K562 (cell line): ENCODE results near the gene BCAP31. TPM values are rescaled to one million over a fixed set of nuclear protein-coding genes. Genes with fewer than 3 reads are reported as not detected.
A peak's percentile ranks its signal among the peaks of the same experiment; 100 is the strongest.

Experiments
- ATAC-seq: fragments of 200-7000 bp; cut with Tn5 transposase; 3 replicates; pipeline ENCODE4 v1.9.1; 2020; ENCODE audit warnings: moderate library complexity
- BruUV-seq: library from RNA; stranded (reverse); fragments of 400-500 nt; replicated peaks from 2 replicates; lab custom pipeline; 2021; lab: Mats Ljungman, UMichigan
- CTCF ChIA-PET: fragments of 300-600 bp; formaldehyde crosslinking; extraction: SDS; loops from one replicate; lab custom pipeline; 2021; ENCODE audit warnings: low intra/inter-chr PET ratio; lab: Yijun Ruan, JAX
- POLR2A ChIA-PET: fragments of 300-600, 350-650 bp; sonication (Branson Sonifier 250); formaldehyde crosslinking; extraction: SDS; loops from one replicate; lab custom pipeline; 2021; ENCODE audit warnings: antibody characterized with exemption, inconsistent platforms; lab: Yijun Ruan, JAX
- DNase-seq, 4 experiments: peaks; one replicate each; pipeline versions ENCODE4 v3.0.0 to v3.0.0-alpha.2; 2011 to 2018; ENCODE audit warnings: low spot score in 3 of 4, mixed read lengths in 3 of 4; ENCODE audit errors: extremely low read depth in 1 of 4
- FAIRE-seq: peaks from 2 replicates; lab custom pipeline; 2011; peaks lifted over from hg19 to GRCh38; lab: Jason Lieb, UNC
- H2AFZ ChIP-seq: 2 replicates; pipeline ENCODE4 v1.6.0; 2011; ENCODE audit warnings: low read depth, low read length, control low read depth, inconsistent platforms
- H3K27ac ChIP-seq: fragments of 200-600 bp; 3 replicates; pipeline ENCODE4 v1.8.0; 2011; ENCODE audit warnings: low read depth, mild to moderate bottlenecking, control low read depth, inconsistent platforms, low read length, moderate library complexity, mixed read lengths; ENCODE audit errors: extremely low read depth
- H3K27me3 ChIP-seq, 2 experiments: fragments of 300-600 bp in 1 of 2; 2 replicates in 1 of 2; 3 replicates in 1 of 2; pipeline versions ENCODE4 v1.6.0 to v1.8.0; 2011; ENCODE audit warnings: inconsistent platforms in 2 of 2, low read length in 2 of 2, mild to moderate bottlenecking in 1 of 2, mixed read lengths in 1 of 2, moderate library complexity in 1 of 2; ENCODE audit not compliant: control insufficient read depth in 2 of 2, insufficient read depth in 2 of 2
- H3K36me3 ChIP-seq: fragments of 300-600 bp; 3 replicates; pipeline ENCODE4 v1.8.0; 2011; ENCODE audit warnings: mild to moderate bottlenecking, low read length, inconsistent platforms; ENCODE audit not compliant: control insufficient read depth, insufficient read depth
- H3K4me1 ChIP-seq, 2 experiments: fragments of 200-600 bp in 1 of 2; replicated peaks in 1 of 2; 2 replicates in 1 of 2; 3 replicates in 1 of 2; pipeline versions ENCODE4 v1.5.1 to v1.8.0; 2011; ENCODE audit warnings: inconsistent platforms in 2 of 2, low read length in 2 of 2, mild to moderate bottlenecking in 1 of 2, mixed read lengths in 1 of 2, moderate library complexity in 1 of 2; ENCODE audit not compliant: control insufficient read depth in 2 of 2, insufficient read depth in 2 of 2
- H3K4me2 ChIP-seq: 2 replicates; pipeline ENCODE4 v1.6.1; 2011; ENCODE audit warnings: low read length, control low read depth, inconsistent platforms, mixed read lengths; ENCODE audit not compliant: insufficient read depth
- H3K4me3 ChIP-seq: fragments of 200-600 bp; sonication (generic), shearing (Covaris generic); 2 replicates; pipeline ENCODE4 v1.5.1; 2016; ENCODE audit warnings: control low read depth, inconsistent platforms
- H3K79me2 ChIP-seq: fragments of 200-600 bp; 3 replicates; pipeline ENCODE4 v1.8.0; 2011; ENCODE audit warnings: low read length, inconsistent platforms; ENCODE audit not compliant: control insufficient read depth, insufficient read depth
- H3K9ac ChIP-seq, 2 experiments: 2 replicates each; pipeline versions ENCODE4 v1.6.0 to v1.6.1; 2011; ENCODE audit warnings: low read depth in 2 of 2, low read length in 2 of 2, control low read depth in 1 of 2, inconsistent platforms in 1 of 2, mild to moderate bottlenecking in 1 of 2, mixed read lengths in 1 of 2; ENCODE audit not compliant: insufficient read depth in 1 of 2
- H3K9me1 ChIP-seq: one replicate; pipeline ENCODE4 v1.6.0; 2011; ENCODE audit warnings: inconsistent platforms, mild to moderate bottlenecking, low read length, moderate library complexity; ENCODE audit not compliant: control insufficient read depth, insufficient read depth
- H3K9me3 ChIP-seq: replicated peaks from 2 replicates; pipeline ENCODE4 v1.5.1; 2011; ENCODE audit warnings: low read depth, low read length, inconsistent platforms; ENCODE audit not compliant: control insufficient read depth, insufficient read depth
- H4K20me1 ChIP-seq: replicated peaks from 2 replicates; pipeline ENCODE4 v1.6.1; 2011; ENCODE audit warnings: low read length, inconsistent platforms, mixed read lengths; ENCODE audit not compliant: control insufficient read depth, insufficient read depth
- BHLHE40 ChIP-seq: IDR thresholded peaks from 2 replicates; pipeline ENCODE4 v1.6.1; 2011; ENCODE audit warnings: low read length, improper control_type of control experiment
- DPF2 ChIP-seq: fragments of 450-650 bp; IDR thresholded peaks from 2 replicates; pipeline ENCODE4 v1.6.1; 2016
- ELF4 ChIP-seq: fragments of 450-650 bp; formaldehyde crosslinking; IDR thresholded peaks from 2 replicates; pipeline ENCODE4 v1.4.0; 2022; ENCODE audit warnings: missing genetic modification characterization
- HNRNPL ChIP-seq: fragments of 200-400 bp; formaldehyde crosslinking; IDR thresholded peaks from 2 replicates; pipeline ENCODE4 v1.6.1; 2017; ENCODE audit warnings: low read depth, mild to moderate bottlenecking, low read length
- MYC ChIP-seq, 2 experiments: fragments of 250-450 bp in 1 of 2; sonication (Bioruptor Pico) in 1 of 2; IDR thresholded peaks; 2 replicates each; pipeline versions ENCODE4 v1.5.1 to v1.6.1; 2012 to 2021; ENCODE audit warnings: low read depth in 2 of 2, borderline replicate concordance in 1 of 2, improper control_type of control experiment in 1 of 2, low read length in 1 of 2, mild to moderate bottlenecking in 1 of 2, moderate library complexity in 1 of 2
- NCOR1 ChIP-seq: fragments of 450-650 bp; IDR thresholded peaks from 2 replicates; pipeline ENCODE4 v1.6.1; 2016; ENCODE audit warnings: mild to moderate bottlenecking, moderate library complexity
- PYGO2 ChIP-seq: fragments of 450-650 bp; IDR thresholded peaks from 2 replicates; pipeline ENCODE4 v1.6.1; 2016; ENCODE audit warnings: mild to moderate bottlenecking, missing genetic modification characterization, moderate library complexity, missing compliant biosample characterization
- RBBP5 ChIP-seq: fragments of 200-600 bp; sonication (generic); IDR thresholded peaks from 2 replicates; pipeline ENCODE4 v1.6.1; 2012; ENCODE audit warnings: borderline replicate concordance, mild to moderate bottlenecking, low read length, control low read depth, inconsistent platforms; ENCODE audit not compliant: insufficient read depth, poor library complexity, severe bottlenecking
- RUNX1 ChIP-seq: sonication (generic); IDR thresholded peaks from 2 replicates; pipeline ENCODE4 v1.6.1; 2016; ENCODE audit warnings: antibody characterized with exemption, low read depth
- TEAD1 ChIP-seq, 2 experiments: fragments of 450-650 bp in 1 of 2; sonication (generic) in 1 of 2; formaldehyde crosslinking; IDR thresholded peaks; 2 replicates each; pipeline versions ENCODE4 v1.4.0 to v1.8.0; 2020 to 2022; ENCODE audit warnings: mild to moderate bottlenecking in 2 of 2, missing genetic modification reagents in 1 of 2
- TFAP4 ChIP-seq: sonication (generic); formaldehyde crosslinking; IDR thresholded peaks from 2 replicates; pipeline ENCODE4 v1.8.0; 2022; ENCODE audit warnings: missing genetic modification reagents, mild to moderate bottlenecking, moderate library complexity, borderline replicate concordance
- ZBTB7A ChIP-seq: IDR thresholded peaks from 2 replicates; pipeline ENCODE4 v1.6.1; 2011; ENCODE audit warnings: low read depth, mild to moderate bottlenecking, low read length, moderate library complexity, borderline replicate concordance; ENCODE audit not compliant: control insufficient read depth
- ZNF445 ChIP-seq: fragments of 250-450 bp; sonication (Bioruptor Pico); IDR thresholded peaks from 2 replicates; pipeline ENCODE4 v1.4.0; 2020; ENCODE audit warnings: low read depth, mild to moderate bottlenecking, moderate library complexity
- WGBS: fragments of 100-300 bp; shearing (Covaris generic); methylation state at CpG from one replicate; pipeline ENCODE4 v1.1.6; 2016; ENCODE audit warnings: low coverage, mixed read lengths; ENCODE audit not compliant: insufficient coverage; ENCODE audit errors: missing lambda C conversion rate; 5-methylcytosine and 5-hydroxymethylcytosine counted together
- in situ Hi-C: fragments of 300-500 bp; cut with MboI; formaldehyde crosslinking; loops from 4 replicates; pipeline ENCODE4 v1.15.0; 2018; ENCODE audit warnings: inconsistent platforms, mixed read lengths
- intact Hi-C: fragments of 100-400 bp; cut with micrococcal nuclease; formaldehyde crosslinking; loops from 2 replicates; pipeline ENCODE4 v1.14.2; 2022
- polyA plus RNA-seq, 8 experiments: library from polyadenylated mRNA; depleted of rRNA in 4 of 8; stranded (reverse) in 5 of 8; unstranded in 3 of 8; fragments of >200 nt; fragmentation: Nextera tagmentation in 2 of 8; fragmentation: Illumina TruSeq in 1 of 8; extraction: Ambion mirVana in 2 of 8; extraction: Trizol in 1 of 8; gene quantifications; 2 replicates each; pipeline versions ENCODE4 v1.2.1 to v1.2.3, GENCODE V29; 2011 to 2014; ENCODE audit warnings: inconsistent platforms in 1 of 8, missing spikeins in 1 of 8
- total RNA-seq, 7 experiments: library from RNA; depleted of rRNA in 6 of 7; stranded (reverse); fragments of >200 nt in 6 of 7; fragmentation: Illumina TruSeq in 2 of 7; extraction: Trizol in 2 of 7; gene quantifications; 2 replicates each; pipeline versions ENCODE4 v1.2.1 to v1.2.3, GENCODE V29; 2011 to 2021; ENCODE audit warnings: low replicate concordance in 1 of 7
- TF ChIP-seq, protein P1 (sequence below), 2 experiments: fragments of 200-800 bp in 1 of 2; sonication (Bioruptor generic) in 1 of 2; sonication (generic) in 1 of 2; formaldehyde crosslinking in 1 of 2; IDR thresholded peaks in 1 of 2; conservative IDR thresholded peaks in 1 of 2; 2 replicates each; pipeline versions ENCODE4 v1.5.0 to v1.6.1; 2016 to 2020; ENCODE audit warnings: missing compliant biosample characterization in 1 of 2, missing genetic modification characterization in 1 of 2, missing genetic modification reagents in 1 of 2
- TF ChIP-seq, protein P2 (sequence below), 2 experiments: IDR thresholded peaks; 2 replicates each; pipeline ENCODE4 v1.6.1; 2011; ENCODE audit warnings: borderline replicate concordance in 1 of 2, control low read depth in 1 of 2, low read depth in 1 of 2, low read length in 1 of 2, mild to moderate bottlenecking in 1 of 2, mixed read lengths in 1 of 2, moderate library complexity in 1 of 2; ENCODE audit not compliant: insufficient read depth in 1 of 2, insufficient read length in 1 of 2, poor library complexity in 1 of 2, severe bottlenecking in 1 of 2; ENCODE audit errors: extremely low read depth in 1 of 2

Gene BCAP31
- total and polyA plus RNA-seq, 9 of the 15 experiments (the other 6 are each of a cell fraction or from before 2014, with no cell fraction given), result 156 to 683 (median 188) TPM

GRCh38 chrX:153726286-153727122 lies 2.3 kb upstream of the BCAP31 start:
- peak; percentile 64 to 81 (median 70) for DNase-seq
- Histone ChIP-seq H3K27ac (peak overlapping the region; percentile 83), H3K9ac (peak overlapping the region; percentile 63 to 92; a peak in 3 of 4 replicates), H4K20me1 (peaks cover 10% of the 10 kb centered on the region), H3K4me1 (peaks cover 39 to 60% of the 10 kb centered on the region in 2 experiments), H3K9me3 (no peaks in the 10 kb centered on the region), H3K4me2 (peak overlapping the region; percentile 78), H3K79me2 (peaks cover 45% of the 10 kb centered on the region), H3K9me1 (no peaks in the 10 kb centered on the region), H3K36me3 (peaks cover 15% of the 10 kb centered on the region), H3K4me3 (peak overlapping the region; percentile 12; the same call in 1 of the 2 replicates), H3K27me3 (no peaks in the 10 kb centered on the region), H2AFZ (peak overlapping the region; percentile 59)
- intact Hi-C loops, result loop anchor here (1.0 kb wide), 1 partner anchor 17 kb away; no protein-coding TSS in a partner anchor
- FAIRE-seq, result peak; percentile 82
- POLR2A ChIA-PET, result interaction anchor here (0.6 to 1.1 kb wide), 8 partner anchors 10 to 243 kb away, joined by 3 to 5 read pairs (median 3); no protein-coding TSS in a partner anchor
- peak; percentile 52 for ATAC-seq
- WGBS, result 17% methylated on average over 23 of the region's 35 CpGs
- no TSS peak for BruUV-seq
- CTCF ChIA-PET, result no interaction called here
- in situ Hi-C loops, result no loop called here
- TF ChIP-seq, protein P1, sequence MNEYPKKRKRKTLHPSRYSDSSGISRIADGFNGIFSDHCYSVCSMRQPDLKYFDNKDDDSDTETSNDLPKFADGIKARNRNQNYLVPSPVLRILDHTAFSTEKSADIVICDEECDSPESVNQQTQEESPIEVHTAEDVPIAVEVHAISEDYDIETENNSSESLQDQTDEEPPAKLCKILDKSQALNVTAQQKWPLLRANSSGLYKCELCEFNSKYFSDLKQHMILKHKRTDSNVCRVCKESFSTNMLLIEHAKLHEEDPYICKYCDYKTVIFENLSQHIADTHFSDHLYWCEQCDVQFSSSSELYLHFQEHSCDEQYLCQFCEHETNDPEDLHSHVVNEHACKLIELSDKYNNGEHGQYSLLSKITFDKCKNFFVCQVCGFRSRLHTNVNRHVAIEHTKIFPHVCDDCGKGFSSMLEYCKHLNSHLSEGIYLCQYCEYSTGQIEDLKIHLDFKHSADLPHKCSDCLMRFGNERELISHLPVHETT (CRISPR knock-in tag; conservative IDR thresholded peaks at IDR 0.05 in 1 of 2, IDR thresholded peaks at IDR 0.05 in 1 of 2), result 0 out of 4 replicates have a peak, but pooled peaks of 1 of the 2 experiments have one; percentile 27
- TF ChIP-seq NCOR1 (peak; percentile 91), RUNX1 (no peak), HNRNPL (no peak), ZNF445 (CRISPR knock-in tag) (no peak), DPF2 (peak; percentile 66), TFAP4 (CRISPR knock-in tag) (peak; percentile 75; the same call in 1 of the 2 replicates), ELF4 (CRISPR knock-in tag) (no peak), ZBTB7A (peak; percentile 50; the same call in 1 of the 2 replicates), MYC (IDR thresholded peaks at IDR 0.05; ENCODE audit: low read depth, low read length) (peak; percentile 41; the same call in 1 of the 2 replicates), MYC (CRISPR knock-in tag; IDR thresholded peaks at IDR 0.05; ENCODE audit: borderline replicate concordance, low read depth) (no peak), BHLHE40 (peak; percentile 95), TEAD1 (CRISPR knock-in tag; IDR thresholded peaks at IDR 0.05) (0 out of 4 replicates have a peak, but pooled peaks of 1 of the 2 experiments have one; percentile 10), PYGO2 (tag) (no peak), RBBP5 (peak; percentile 21)
- TF ChIP-seq, protein P2, sequence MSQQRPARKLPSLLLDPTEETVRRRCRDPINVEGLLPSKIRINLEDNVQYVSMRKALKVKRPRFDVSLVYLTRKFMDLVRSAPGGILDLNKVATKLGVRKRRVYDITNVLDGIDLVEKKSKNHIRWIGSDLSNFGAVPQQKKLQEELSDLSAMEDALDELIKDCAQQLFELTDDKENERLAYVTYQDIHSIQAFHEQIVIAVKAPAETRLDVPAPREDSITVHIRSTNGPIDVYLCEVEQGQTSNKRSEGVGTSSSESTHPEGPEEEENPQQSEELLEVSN (IDR thresholded peaks at IDR 0.05; ENCODE audit: borderline replicate concordance in 1 of 2, extremely low read depth in 1 of 2, insufficient read depth in 1 of 2, insufficient read length in 1 of 2, low read depth in 1 of 2, low read length in 1 of 2, poor library complexity in 1 of 2, severe bottlenecking in 1 of 2), result peak in 1 of 2 experiments; percentile 37
